Naive thymus-derived CD4-positive, alpha-beta T cell (primary cell): ENCODE measurements around the gene IFITM5. TPM values are rescaled to one million over a fixed set of nuclear protein-coding genes. Genes with fewer than 3 reads are reported as not detected.
"Not testable (repeated sequence)": the region's sequence is repeated elsewhere in the genome, so short reads cannot be mapped to it uniquely, and the experiment has no call there.

ENCODE experiments used
- ATAC-seq: fragments of 150-1000 bp; cut with Tn5 transposase; 2 replicates; pipeline ENCODE4 v1.10.0; 2021; ENCODE audit warnings: mild to moderate bottlenecking, moderate library complexity
- CTCF ChIA-PET: fragments of 350-600 bp; sonication (Branson Sonifier 250); formaldehyde crosslinking; loops from one replicate; lab custom pipeline; 2021; ENCODE audit warnings: antibody characterized with exemption; lab: Charles Lee
- POLR2A ChIA-PET: fragments of 350-600 bp; sonication (Branson Sonifier 250); formaldehyde crosslinking; loops from one replicate; lab custom pipeline; 2021; ENCODE audit warnings: antibody characterized with exemption, inconsistent platforms; lab: Charles Lee
- DNase-seq, 9 donors: peaks; one replicate each; pipeline versions ENCODE4 v3.0.0 to v3.0.0-alpha.2; 2020 to 2022; ENCODE audit warnings: mixed read lengths in 1 of 9
- H3K27ac ChIP-seq: one replicate; pipeline ENCODE4 v1.7.0; 2013; ENCODE audit warnings: mild to moderate bottlenecking, low read depth, low read length, moderate library complexity
- H3K27me3 ChIP-seq, 2 donors: one replicate each; pipeline ENCODE4 v1.7.0; 2013; ENCODE audit warnings: low read length in 2 of 2, mild to moderate bottlenecking in 2 of 2, moderate library complexity in 2 of 2; ENCODE audit not compliant: control insufficient read depth in 2 of 2, insufficient read depth in 2 of 2
- H3K36me3 ChIP-seq, 3 experiments: 1 replicate in 2 of 3; 2 replicates in 1 of 3; pipeline ENCODE4 v1.7.0; 2013; ENCODE audit warnings: low read length in 3 of 3, mild to moderate bottlenecking in 3 of 3, moderate library complexity in 1 of 3; ENCODE audit not compliant: insufficient read depth in 3 of 3, control insufficient read depth in 2 of 3
- H3K4me1 ChIP-seq, 2 donors: one replicate each; pipeline ENCODE4 v1.7.0; 2013; ENCODE audit warnings: low read length in 2 of 2, mild to moderate bottlenecking in 2 of 2, moderate library complexity in 1 of 2; ENCODE audit not compliant: control insufficient read depth in 2 of 2, insufficient read depth in 2 of 2
- H3K4me3 ChIP-seq: 2 replicates; pipeline ENCODE4 v1.7.0; 2013; ENCODE audit warnings: mild to moderate bottlenecking, low read length
- H3K9me3 ChIP-seq, 3 experiments: 1 replicate in 2 of 3; 2 replicates in 1 of 3; pipeline ENCODE4 v1.7.0; 2013; ENCODE audit warnings: low read length in 3 of 3; ENCODE audit not compliant: control insufficient read depth in 2 of 3
- H3K27ac Mint-ChIP-seq, 9 donors: one replicate each; pipeline ENCODE4 v1.8.0; 2020 to 2022; ENCODE audit warnings: mixed read lengths in 9 of 9, mild to moderate bottlenecking in 8 of 9, moderate library complexity in 5 of 9, inconsistent platforms in 2 of 9
- H3K27me3 Mint-ChIP-seq, 5 donors: one replicate each; pipeline ENCODE4 v1.8.0; 2021 to 2022; ENCODE audit warnings: mixed read lengths in 5 of 5, mild to moderate bottlenecking in 1 of 5
- H3K36me3 Mint-ChIP-seq, 5 donors: one replicate each; pipeline ENCODE4 v1.8.0; 2020 to 2022; ENCODE audit warnings: mixed read lengths in 5 of 5, mild to moderate bottlenecking in 3 of 5, inconsistent platforms in 1 of 5
- H3K4me1 Mint-ChIP-seq, 7 donors: one replicate each; pipeline ENCODE4 v1.8.0; 2020 to 2022; ENCODE audit warnings: mixed read lengths in 7 of 7, mild to moderate bottlenecking in 3 of 7, inconsistent platforms in 1 of 7
- H3K4me3 Mint-ChIP-seq, 10 donors: one replicate each; pipeline ENCODE4 v1.8.0; 2020 to 2022; ENCODE audit warnings: mild to moderate bottlenecking in 10 of 10, mixed read lengths in 10 of 10, moderate library complexity in 6 of 10, inconsistent platforms in 2 of 10
- H3K9me3 Mint-ChIP-seq, 11 donors: one replicate each; pipeline ENCODE4 v1.8.0; 2020 to 2022; ENCODE audit warnings: mixed read lengths in 11 of 11, mild to moderate bottlenecking in 4 of 11, inconsistent platforms in 1 of 11, moderate library complexity in 1 of 11
- intact Hi-C, 2 donors: fragments of 100-400 bp; cut with micrococcal nuclease; formaldehyde crosslinking; loops; one replicate each; pipeline ENCODE4 v1.15.1; 2023
- polyA plus RNA-seq, 2 donors: library from polyadenylated mRNA; unstranded; fragments of 300-500 nt; fragmentation: Illumina TruSeq; gene quantifications; one replicate each; pipeline ENCODE4 v1.2.3, GENCODE V29; 2021
- total RNA-seq, 6 experiments: library from RNA in 5 of 6; stranded (reverse) in 5 of 6; gene quantifications; 1 replicate in 5 of 6; 2 replicates in 1 of 6; pipeline ENCODE4 v1.2.3 and lab custom pipeline; 2021 to 2026

IFITM5 gene
- total and polyA plus RNA-seq, 7 experiments from 2014 or later = not detected

DNA sequence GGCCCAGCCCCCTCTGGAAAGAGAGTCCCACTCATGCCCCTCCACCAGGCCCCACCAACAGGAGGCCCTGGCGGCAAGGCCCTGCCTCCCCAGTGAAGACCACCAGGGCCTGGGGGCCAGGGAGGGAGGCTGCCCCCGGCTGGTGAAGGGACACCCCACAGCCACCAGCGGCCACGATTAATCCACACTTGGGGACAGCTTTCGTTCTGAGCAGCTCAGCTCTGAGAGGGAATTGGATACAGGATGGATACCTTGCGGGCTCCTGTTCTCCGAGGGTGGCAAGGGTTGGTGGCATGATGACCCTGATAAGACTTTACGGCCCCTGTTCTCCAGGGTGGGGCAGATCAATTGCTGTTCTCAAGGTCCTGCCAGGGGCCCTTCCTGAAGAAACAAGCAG, 28.0 kb downstream of the IFITM5 start:
- intact Hi-C loops = no loop called here
- CTCF ChIA-PET = interaction anchor here (0.6 to 1.1 kb wide), 3 partner anchors 10 to 378 kb away, joined by 3 read pairs; no protein-coding TSS in a partner anchor
- Mint-ChIP-seq H3K4me1 (peaks cover 20 to 54% (median 35%) of the 10 kb centered on the region in 7 donors), H3K4me3 (no peak overlapping the region), H3K9me3 (peaks cover 0 to 5% (median 0%) of the 10 kb centered on the region in 11 donors), H3K36me3 (peaks cover 0 to 10% (median 5%) of the 10 kb centered on the region in 5 donors), H3K27ac (peak overlapping the region in 6 of 9 donors; percentile 6 to 99 (median 75)), H3K27me3 (peaks cover 0 to 20% (median 0%) of the 10 kb centered on the region in 5 donors)
- H3K27ac ChIP-seq = no peak overlapping the region
- no peak overlapping the region for H3K4me3 ChIP-seq
- peaks cover 24 to 26% of the 10 kb centered on the region in 2 donors for H3K4me1 ChIP-seq
- H3K9me3 ChIP-seq = no peaks in the 10 kb centered on the region
- DNase-seq (no peak), ATAC-seq (no peak)
- no peaks in the 10 kb centered on the region for H3K36me3 ChIP-seq
- POLR2A ChIA-PET = interaction anchor here (0.6 to 13.0 kb wide), 9 partner anchors 14 to 179 kb away, joined by 3 to 192 read pairs (median 3); partner anchors contain the start of genes BET1L, NLRP6, PGGHG and PTDSS2
- H3K27me3 ChIP-seq = no peaks in the 10 kb centered on the region

DNA sequence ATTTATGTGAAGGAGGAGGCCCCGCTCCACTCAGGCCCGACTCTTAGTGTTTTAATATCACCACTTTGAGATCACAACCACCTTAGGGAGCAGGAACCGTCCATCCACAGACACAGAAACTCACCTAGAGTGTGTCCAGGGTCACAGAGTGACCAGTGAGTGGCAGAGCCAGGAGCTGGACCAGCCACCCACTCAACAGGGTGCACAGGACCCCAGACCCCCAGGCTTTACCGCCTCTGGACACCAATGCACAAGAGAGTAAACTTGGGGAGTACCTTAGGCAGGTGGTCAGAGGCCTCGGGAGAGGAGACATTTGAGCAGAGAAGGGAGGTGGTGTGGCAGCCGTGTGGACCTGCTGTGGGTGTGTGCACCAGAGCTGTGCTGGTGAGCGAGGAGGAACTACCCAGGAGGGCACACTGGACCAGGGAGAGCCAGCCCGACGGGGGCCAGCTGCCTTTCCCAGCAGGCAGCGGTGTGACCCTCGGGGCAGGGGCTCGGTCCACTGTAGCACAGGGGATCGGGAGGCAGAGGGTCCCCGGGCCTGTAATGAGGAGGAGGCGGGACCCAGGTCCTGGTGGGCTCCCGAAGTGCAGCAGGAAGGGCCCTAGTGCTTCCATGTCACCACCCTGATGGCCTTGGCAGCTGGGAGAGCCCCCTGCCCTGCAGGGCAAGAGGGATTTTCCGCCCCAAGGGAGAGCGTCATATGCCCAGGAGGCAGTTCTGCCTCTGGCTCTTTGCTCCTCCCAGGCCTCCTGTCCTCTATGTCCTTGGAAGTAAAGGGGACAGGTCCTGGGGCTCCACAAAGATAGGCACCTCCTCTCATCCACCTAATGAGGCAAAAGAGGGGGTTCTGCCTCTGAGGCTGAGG, 28.6 kb downstream of the IFITM5 start:
- Histone ChIP-seq H3K27me3 (no peaks in the 10 kb centered on the region), H3K36me3 (no peaks in the 10 kb centered on the region), H3K4me3 (no peak overlapping the region), H3K4me1 (peaks cover 24 to 26% of the 10 kb centered on the region in 2 donors), H3K9me3 (no peaks in the 10 kb centered on the region), H3K27ac (peak overlapping the region; percentile 80)
- CTCF ChIA-PET = interaction anchor here (1.0 to 1.1 kb wide), 2 partner anchors 11 to 34 kb away, joined by 3 read pairs; no protein-coding TSS in a partner anchor
- H3K27ac Mint-ChIP-seq = peak overlapping the region in 8 of 9 donors; percentile 87 to 100 (median 98)
- H3K4me1 Mint-ChIP-seq = peaks cover 20 to 54% (median 35%) of the 10 kb centered on the region in 7 donors
- intact Hi-C loops = no loop called here
- POLR2A ChIA-PET = interaction anchor here (0.6 to 13.0 kb wide), 5 partner anchors 15 to 87 kb away, joined by 3 to 192 read pairs (median 4); partner anchors contain the start of genes NLRP6 and PGGHG
- H3K27me3 Mint-ChIP-seq = peaks cover 0 to 15% (median 0%) of the 10 kb centered on the region in 5 donors
- H3K9me3 Mint-ChIP-seq = peaks cover 0 to 1% (median 0%) of the 10 kb centered on the region in 11 donors
- DNase-seq (no peak), ATAC-seq (no peak)
- H3K36me3 Mint-ChIP-seq = peaks cover 0 to 5% (median 0%) of the 10 kb centered on the region in 5 donors
- no peak overlapping the region for H3K4me3 Mint-ChIP-seq

DNA sequence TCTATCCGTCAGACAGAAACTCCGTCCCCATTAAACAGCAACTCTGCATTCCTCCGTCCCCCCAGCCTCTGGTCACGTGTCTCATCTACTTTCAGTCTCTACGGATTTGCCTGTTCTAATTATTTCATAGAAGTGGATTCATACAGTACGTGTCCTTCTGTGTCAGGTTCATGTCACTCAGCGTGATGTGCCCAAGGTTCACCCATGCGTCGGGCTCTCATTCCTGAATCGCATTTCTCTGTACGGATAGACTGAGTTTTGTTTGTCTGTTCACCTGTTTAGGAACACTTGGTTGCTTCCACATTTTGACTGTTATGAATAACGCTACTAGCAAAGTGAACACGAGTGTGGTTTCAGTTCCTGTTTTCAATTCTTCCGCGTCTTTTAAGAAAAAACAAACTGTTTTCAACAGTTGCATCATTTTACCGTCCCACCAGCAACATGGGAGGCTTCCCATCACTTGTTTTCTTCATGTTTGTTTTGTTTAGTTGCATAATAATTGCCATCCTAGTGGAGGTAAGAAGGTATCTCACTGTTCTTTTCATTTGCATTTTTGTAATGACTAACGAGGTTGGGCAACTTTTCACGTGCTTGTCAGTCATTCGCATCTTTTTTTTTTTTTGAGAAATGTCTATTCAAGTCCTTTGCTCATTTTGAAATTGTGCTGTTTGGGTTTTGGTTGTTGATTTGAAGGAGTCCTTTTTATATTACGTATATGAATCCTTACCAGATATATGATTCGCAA, 30.0 kb downstream of the IFITM5 start:
- ATAC-seq (peak; percentile 84), DNase-seq (peak; percentile 43 to 95 (median 88))
- Histone ChIP-seq H3K27ac (peak overlapping the region; percentile 80), H3K27me3 (no peaks in the 10 kb centered on the region), H3K36me3 (no peaks in the 10 kb centered on the region), H3K4me1 (peaks cover 24 to 26% of the 10 kb centered on the region in 2 donors), H3K9me3 (no peaks in the 10 kb centered on the region), H3K4me3 (peak overlapping the region; percentile 59)
- Mint-ChIP-seq H3K9me3 (peaks cover 0 to 3% (median 0%) of the 10 kb centered on the region in 11 donors), H3K27ac (peak overlapping the region; percentile 92 to 100 (median 99)), H3K4me3 (peak overlapping the region; percentile 85 to 96 (median 90)), H3K27me3 (peaks cover 0 to 8% (median 0%) of the 10 kb centered on the region in 5 donors), H3K4me1 (peaks cover 20 to 47% (median 35%) of the 10 kb centered on the region in 7 donors), H3K36me3 (peaks cover 0 to 5% (median 0%) of the 10 kb centered on the region in 5 donors)
- ChIA-PET POLR2A (interaction anchor here (0.6 to 13.0 kb wide), 16 partner anchors 11 to 181 kb away, joined by 4 to 330 read pairs (median 18); partner anchors contain the start of genes BET1L, IFITM1, IFITM2 and NLRP6), CTCF (interaction anchor here (1.0 to 2.8 kb wide), 5 partner anchors 11 to 48 kb away, joined by 3 to 34 read pairs (median 5); partner anchors contain the start of gene NLRP6)
- intact Hi-C loops = loop anchor here (1.0 to 5.0 kb wide), 14 partner anchors 8 to 426 kb away; partner anchors contain the start of genes BET1L (in 1 of the 2), DEAF1 (in 1 of the 2), IFITM1 (in 1 of the 2) and PSMD13 (in 1 of the 2)

DNA sequence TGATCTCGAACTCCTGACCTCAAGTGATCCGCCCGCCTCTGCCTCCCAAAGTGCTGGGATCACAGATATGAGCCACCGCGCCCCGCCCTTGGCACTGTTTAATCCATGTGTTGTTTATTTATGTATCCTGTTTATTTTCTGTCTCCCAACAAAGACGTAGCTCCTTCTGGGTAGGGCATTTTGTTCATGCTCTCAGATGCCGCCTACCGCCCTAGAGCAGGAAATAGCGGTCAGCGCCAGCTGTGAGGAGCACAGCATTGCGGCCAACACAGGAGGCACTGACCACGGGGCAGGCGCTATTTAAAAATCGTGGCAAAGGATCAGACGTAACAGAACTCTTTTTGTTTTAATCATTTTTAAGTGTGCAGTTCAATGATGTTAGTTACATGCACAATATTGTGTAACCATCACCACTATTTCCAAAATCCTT, 30.6 kb downstream of the IFITM5 start:
- POLR2A ChIA-PET = interaction anchor here (0.7 to 4.6 kb wide), 19 partner anchors 11 to 238 kb away, joined by 3 to 330 read pairs (median 13); partner anchors contain the start of genes BET1L, IFITM1, IFITM2 and NLRP6
- peak in 6 of 9 donors; percentile 15 to 72 (median 62) for DNase-seq
- Histone ChIP-seq H3K4me3 (peak overlapping the region; percentile 59), H3K27ac (peak overlapping the region; percentile 80), H3K4me1 (peaks cover 24 to 26% of the 10 kb centered on the region in 2 donors)
- intact Hi-C loops = loop anchor here (1.0 to 5.0 kb wide), 14 partner anchors 9 to 427 kb away; partner anchors contain the start of genes BET1L (in 1 of the 2), DEAF1 (in 1 of the 2), IFITM1 (in 1 of the 2) and PSMD13 (in 1 of the 2)
- H3K27me3 Mint-ChIP-seq, H3K36me3 Mint-ChIP-seq, H3K9me3 ChIP-seq, H3K9me3 Mint-ChIP-seq, H3K27me3 ChIP-seq, H3K36me3 ChIP-seq: not testable (repeated sequence)
- Mint-ChIP-seq H3K4me3 (peak overlapping the region; percentile 85 to 96 (median 90)), H3K4me1 (peaks cover 20 to 43% (median 35%) of the 10 kb centered on the region in 7 donors), H3K27ac (peak overlapping the region; percentile 92 to 100 (median 99))
- ATAC-seq = peak; percentile 48
- CTCF ChIA-PET = interaction anchor here (1.0 to 3.6 kb wide), 8 partner anchors 12 to 49 kb away, joined by 3 to 34 read pairs (median 6); partner anchors contain the start of genes NLRP6 and PGGHG

DNA sequence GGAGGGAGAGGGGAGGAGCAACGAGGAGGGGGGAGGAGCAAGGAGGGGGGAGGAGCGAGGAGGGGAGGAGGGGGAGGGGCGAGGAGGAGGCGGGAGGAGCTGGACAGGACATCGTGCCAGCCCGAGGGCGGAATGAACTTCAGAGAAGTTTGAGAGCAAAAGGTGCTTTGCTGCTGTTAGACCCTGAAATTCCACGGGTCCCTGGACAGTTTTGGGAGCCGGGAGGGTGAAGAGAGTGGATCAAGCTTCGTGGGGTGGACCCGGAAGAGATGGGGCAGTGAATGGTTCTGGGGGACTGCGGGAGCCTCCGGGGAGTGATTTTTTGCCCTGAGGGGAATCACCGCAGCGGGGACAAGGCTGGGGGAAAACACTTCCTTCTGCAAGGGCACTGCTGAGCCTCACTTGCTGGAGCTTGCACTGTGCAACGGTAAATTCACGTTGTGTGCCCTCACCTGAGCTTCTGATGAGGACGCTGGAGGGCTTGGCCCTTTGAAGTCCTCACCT, 31.8 kb downstream of the IFITM5 start:
- intact Hi-C loops = loop anchor here (1.0 to 5.0 kb wide), 6 partner anchors 13 to 181 kb away; partner anchors contain the start of genes BET1L (in 1 of the 2), PSMD13 (in 1 of the 2), RIC8A (in 1 of the 2) and SIRT3 (in 1 of the 2)
- POLR2A ChIA-PET = interaction anchor here (0.6 to 4.6 kb wide), 22 partner anchors 10 to 252 kb away, joined by 3 to 330 read pairs (median 12); partner anchors contain the start of genes BET1L, IFITM1, IFITM2 and NLRP6
- H3K9me3 Mint-ChIP-seq = peaks cover 0 to 3% (median 0%) of the 10 kb centered on the region in 11 donors

More for the DNA sequence above, 31.8 kb downstream of the IFITM5 start:
- H3K4me3 Mint-ChIP-seq = peak overlapping the region; percentile 85 to 96 (median 90)
- Histone ChIP-seq H3K36me3 (no peaks in the 10 kb centered on the region), H3K4me1 (peaks cover 24 to 26% of the 10 kb centered on the region in 2 donors), H3K27ac (peak overlapping the region; percentile 80), H3K4me3 (peak overlapping the region; percentile 59), H3K9me3 (no peaks in the 10 kb centered on the region), H3K27me3 (no peaks in the 10 kb centered on the region)
- DNase-seq (peak; percentile 41 to 75 (median 68)), ATAC-seq (peak; percentile 48)
- H3K27me3 Mint-ChIP-seq = peaks cover 0 to 2% (median 0%) of the 10 kb centered on the region in 5 donors
- peaks cover 20 to 42% (median 35%) of the 10 kb centered on the region in 7 donors for H3K4me1 Mint-ChIP-seq
- CTCF ChIA-PET = interaction anchor here (0.9 to 3.6 kb wide), 9 partner anchors 13 to 60 kb away, joined by 3 to 34 read pairs (median 7); partner anchors contain the start of genes BET1L, NLRP6, PGGHG and RIC8A
- H3K36me3 Mint-ChIP-seq = peaks cover 0 to 5% (median 0%) of the 10 kb centered on the region in 5 donors
- H3K27ac Mint-ChIP-seq = peak overlapping the region; percentile 92 to 100 (median 99)
